DMS153 treated with DMSO at 0.1 percent for 48 hours (cell line): ENCODE data around the gene KRT85.

ENCODE experiments used
- DNase-seq: peaks from one replicate; lab custom pipeline; 2025; ENCODE audit not compliant: unreplicated experiment; lab: John Stamatoyannopoulos, UW

Gene KRT85

DNA sequence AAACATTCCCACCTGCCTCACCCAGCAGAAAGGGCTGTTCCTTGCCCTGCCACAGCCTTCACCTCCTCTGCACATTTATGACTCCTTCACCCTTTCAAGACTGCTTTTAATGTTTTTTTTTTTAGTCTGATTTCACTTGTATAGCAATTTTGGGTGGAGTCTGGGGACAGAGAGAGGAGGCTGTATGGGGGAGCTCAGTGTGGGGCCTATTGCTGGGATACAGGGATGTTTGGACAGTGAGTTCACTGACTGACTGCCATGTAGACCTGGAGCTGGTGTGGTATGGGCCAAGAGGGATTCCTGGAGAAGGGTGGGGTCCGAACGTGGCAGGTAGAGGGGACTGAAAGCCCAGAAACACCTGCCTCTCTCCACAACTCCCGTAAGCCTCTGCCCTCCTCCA is 1.9 kb upstream of the KRT85 start:
- DNase-seq, result no peak

DNA sequence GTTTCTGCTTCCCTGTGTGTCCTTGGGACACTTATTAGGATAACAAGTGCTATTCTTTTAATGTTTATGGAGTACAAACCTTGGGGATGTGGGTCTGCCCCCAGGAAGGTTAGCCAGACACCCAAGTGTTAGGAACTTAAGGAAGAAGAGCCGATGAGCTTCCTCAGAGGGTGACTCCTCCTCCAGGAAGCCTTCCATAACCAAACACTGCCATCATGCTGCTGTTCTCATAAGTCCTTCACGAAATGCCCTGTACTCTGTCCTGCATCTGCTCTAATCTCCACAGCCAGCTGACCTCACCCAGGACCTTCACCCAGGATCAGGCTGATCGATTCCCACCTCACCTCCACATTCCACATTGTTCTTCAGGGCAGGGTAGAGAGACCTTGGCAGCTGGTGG is 1.2 kb upstream of the KRT85 start:
- DNase-seq, result no peak

- DNase-seq, result no peak
These were observed 595 bp upstream of the KRT85 start for GRCh38 chr12:52367876-52368275.

GRCh38 chr12:52364901-52365489 is 2.3 kb downstream of the KRT85 start:
- DNase-seq, result no peak

- DNase-seq, result no peak
These were observed 3.2 kb downstream of the KRT85 start for GRCh38 chr12:52364061-52364460.

- no peak for DNase-seq
These were observed 4.1 kb downstream of the KRT85 start for GRCh38 chr12:52363111-52363679.

DNA sequence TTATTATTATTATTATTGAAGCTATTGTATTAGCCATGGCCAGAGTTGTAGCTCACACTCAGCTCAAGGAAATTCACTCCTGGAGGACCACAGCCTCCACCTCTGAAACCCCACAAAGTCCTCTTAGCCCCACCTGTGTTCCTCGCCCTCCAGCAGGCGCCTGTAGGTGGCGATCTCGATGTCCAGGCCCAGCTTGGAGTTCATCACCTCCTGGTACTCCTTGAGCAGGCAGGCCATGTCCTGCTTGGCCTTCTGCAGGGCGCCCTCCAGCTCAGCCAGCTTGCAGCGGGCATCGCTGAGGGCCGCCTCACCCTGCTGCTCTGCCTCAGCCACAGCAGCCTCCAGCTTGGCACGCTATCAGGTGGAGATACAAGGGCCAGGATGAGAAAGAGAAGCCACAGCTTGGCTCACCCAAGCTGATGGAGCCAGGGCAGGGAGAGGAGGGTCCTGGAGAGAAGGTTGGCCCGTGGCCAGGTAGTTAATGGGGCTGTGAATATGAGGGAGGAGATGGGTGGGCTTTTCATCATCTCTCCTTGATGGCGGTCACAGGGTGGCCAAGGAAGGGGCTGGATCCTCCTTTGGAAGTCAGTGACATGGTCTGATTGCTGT is 5.1 kb downstream of the KRT85 start:
- DNase-seq, result no peak

GRCh38 chr12:52361553-52361952 is 5.7 kb downstream of the KRT85 start:
- DNase-seq, result no peak

DNA sequence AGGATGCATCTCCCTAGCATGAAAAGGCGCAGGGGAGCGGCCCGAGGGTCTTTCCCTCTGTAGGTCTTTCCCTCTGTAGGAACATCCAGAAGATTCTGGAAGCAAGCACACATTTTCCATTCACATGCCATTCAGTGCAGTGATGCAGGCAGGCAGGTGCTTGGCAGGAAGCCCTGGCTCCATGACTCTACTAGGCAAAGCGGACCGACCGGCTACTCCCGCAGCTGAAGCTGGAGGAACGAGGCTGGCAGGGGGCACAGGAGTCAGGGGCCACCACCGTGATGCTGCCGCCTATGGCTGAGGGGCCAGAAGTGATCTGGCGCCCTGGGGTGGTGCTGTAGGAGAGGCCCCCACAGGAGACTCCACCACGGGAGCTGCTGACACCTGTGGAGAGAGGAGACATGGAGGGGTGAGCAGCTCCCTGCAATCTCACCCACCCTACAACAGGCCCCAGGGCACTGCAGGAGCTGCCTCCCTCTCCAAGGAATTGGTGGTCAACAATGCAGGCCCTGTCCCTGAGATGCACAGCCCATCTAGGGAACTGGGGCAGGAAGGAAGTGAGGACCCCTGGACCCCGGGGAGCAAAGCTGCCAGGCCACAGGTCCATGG is 6.5 kb downstream of the KRT85 start:
- no peak for DNase-seq

GRCh38 chr12:52360106-52360662 is 7.1 kb downstream of the KRT85 start:
- DNase-seq, result no peak

GRCh38 chr12:52359621-52360061 is 7.6 kb downstream of the KRT85 start:
- no peak for DNase-seq

GRCh38 chr12:52358575-52359350 is 8.5 kb downstream of the KRT85 start:
- no peak for DNase-seq

- no peak for DNase-seq
These were observed 10.3 kb downstream of the KRT85 start for GRCh38 chr12:52356762-52357580.

DNA sequence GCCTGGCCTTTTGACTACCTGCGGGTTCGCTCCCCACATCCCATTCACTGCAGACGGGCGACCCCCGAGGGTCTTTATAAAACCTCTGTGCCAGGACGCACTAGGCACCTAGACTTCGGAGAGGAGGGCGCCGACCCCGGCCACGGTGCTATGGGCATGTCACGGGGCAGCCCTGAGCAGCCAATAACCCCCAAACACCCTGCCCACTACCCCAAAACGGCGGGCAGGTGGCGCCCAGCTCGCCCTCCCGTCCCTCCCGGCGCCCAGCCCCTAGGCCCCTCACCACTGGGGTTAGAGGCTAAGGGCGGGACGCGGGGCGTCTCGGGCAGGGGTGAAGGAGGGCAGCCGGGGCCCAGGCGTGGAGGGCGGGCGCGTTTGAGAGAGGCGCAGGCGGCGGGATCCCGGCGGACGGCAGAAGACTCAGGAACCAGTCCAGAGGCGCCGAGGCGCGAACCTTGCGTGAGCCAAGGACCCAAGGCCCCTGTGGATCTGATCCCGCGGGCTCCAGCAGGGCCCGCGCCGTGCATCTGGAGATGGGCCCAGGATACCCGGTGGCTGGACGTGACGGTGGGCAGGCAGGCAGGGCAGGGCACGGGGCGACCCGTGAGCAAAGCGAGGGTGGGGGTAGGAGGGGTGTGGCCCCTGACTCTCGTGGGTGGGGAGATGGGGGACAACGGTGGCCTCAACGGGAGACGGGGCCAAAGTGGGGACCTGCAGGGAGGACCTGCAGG is 11.1 kb downstream of the KRT85 start:
- no peak for DNase-seq

GRCh38 chr12:52355176-52355575 is 12.1 kb downstream of the KRT85 start:
- no peak for DNase-seq

- no peak for DNase-seq
These were observed 13.1 kb downstream of the KRT85 start for GRCh38 chr12:52354200-52354599.

DNA sequence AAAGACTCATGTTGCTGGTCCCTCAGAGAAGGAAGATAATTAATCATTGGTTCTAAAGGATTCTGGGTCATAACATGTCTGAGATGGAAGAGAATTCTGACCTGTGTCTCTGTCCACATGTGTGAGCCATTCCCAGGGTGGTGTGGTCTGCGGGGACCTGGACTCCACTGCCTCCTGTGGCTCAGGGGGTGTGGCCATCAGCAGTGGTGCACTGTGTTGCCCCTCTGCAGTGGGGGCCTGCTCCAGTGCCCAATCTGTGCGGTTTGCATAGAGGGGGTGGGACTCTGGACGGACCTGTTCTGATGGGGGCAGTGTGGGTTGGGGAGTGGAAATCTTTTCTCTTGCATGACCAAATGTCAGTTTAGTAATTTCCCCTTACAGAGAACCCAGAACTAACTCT is 13.5 kb downstream of the KRT85 start:
- DNase-seq, result no peak

DNA sequence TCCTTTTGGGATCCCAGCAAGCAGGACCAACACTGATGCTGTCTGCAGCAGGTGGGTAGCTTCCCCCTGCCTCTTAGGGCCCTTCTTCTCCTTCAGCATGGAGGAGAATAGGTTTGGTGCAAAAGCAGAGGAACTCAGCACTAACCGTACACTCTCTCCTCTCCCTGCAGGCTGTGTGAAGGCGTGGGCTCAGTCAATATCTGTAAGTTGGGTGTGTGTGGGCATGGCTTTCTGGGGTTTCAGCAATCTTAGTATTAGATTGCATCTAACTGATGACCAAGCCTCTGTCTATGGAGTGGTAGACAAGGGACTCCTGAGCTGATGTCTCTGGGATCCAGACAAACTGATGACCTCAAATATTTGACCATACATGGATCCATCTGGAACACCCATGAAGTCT is 14.3 kb downstream of the KRT85 start:
- no peak for DNase-seq

GRCh38 chr12:52351196-52352059 is 15.9 kb downstream of the KRT85 start:
- DNase-seq, result no peak
